ENCODE data around the gene HSPBAP1.
"Not testable (repeated sequence)": the region's sequence is repeated elsewhere in the genome, so short reads cannot be mapped to it uniquely, and the experiment has no call there.

The HSPBAP1 gene

DNA sequence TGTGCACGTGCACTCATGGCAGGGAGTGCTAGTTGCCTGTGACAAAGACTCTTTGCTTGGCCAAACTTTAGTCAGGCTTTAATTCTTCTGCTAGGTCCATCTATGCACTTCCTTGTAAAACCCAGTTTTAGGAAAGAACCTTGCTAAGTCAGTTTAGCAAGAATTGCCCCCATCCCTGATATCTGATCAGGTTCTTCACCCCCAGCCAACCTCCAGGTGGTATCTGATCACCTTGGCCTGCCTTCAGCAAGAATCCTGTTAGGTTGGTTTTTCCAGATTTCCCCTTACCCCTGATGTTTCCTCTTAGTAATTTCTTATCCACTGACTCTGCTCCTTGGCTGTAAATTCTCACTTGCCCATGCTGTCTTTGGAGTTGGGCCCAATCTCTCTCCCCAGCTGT is 8.4 kb downstream of the HSPBAP1 start:
- no peak for DNase-seq (ENCODE audit: low read depth in 3 of 3, low spot score in 1 of 3)

GRCh38 chr3:122784436-122784835 is 9.2 kb downstream of the HSPBAP1 start:
- no peak for DNase-seq (ENCODE audit: low read depth in 3 of 3, low spot score in 1 of 3)

- DNase-seq (ENCODE audit: low read depth in 3 of 3, low spot score in 1 of 3): no peak
These were observed 10.8 kb downstream of the HSPBAP1 start for GRCh38 chr3:122782804-122783203.

DNA sequence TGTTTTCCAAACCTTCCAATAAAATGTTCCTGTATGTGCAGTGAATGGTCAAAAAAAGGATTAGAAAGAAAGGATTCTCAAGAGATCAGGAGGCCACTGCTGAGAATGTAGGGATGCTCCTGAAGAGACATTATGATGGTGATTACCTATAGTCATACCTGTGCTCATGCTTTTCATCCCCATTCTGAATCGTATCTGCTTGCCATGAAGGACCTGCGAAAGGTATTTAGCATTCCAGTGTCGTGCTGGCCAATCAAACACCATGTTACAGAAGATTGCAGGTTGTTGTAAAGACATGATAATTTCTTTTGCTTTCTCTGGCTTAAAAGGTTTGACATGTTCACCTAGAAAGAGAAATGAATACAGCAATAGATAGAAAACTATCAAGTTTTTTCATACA is 16.1 kb downstream of the HSPBAP1 start:
- DNase-seq (ENCODE audit: low read depth in 3 of 3, low spot score in 1 of 3): no peak

- DNase-seq (ENCODE audit: low read depth in 3 of 3, low spot score in 1 of 3): no peak
These were observed 16.8 kb downstream of the HSPBAP1 start for GRCh38 chr3:122776675-122777468.

- no peak for DNase-seq (ENCODE audit: low read depth in 3 of 3, low spot score in 1 of 3)
These were observed 19.1 kb downstream of the HSPBAP1 start for GRCh38 chr3:122774564-122774963.

- DNase-seq (ENCODE audit: low read depth in 3 of 3, low spot score in 1 of 3): no peak
These were observed 19.6 kb downstream of the HSPBAP1 start for GRCh38 chr3:122773944-122774509.

GRCh38 chr3:122772827-122773226 is 20.8 kb downstream of the HSPBAP1 start:
- DNase-seq (ENCODE audit: low read depth in 3 of 3, low spot score in 1 of 3): no peak

GRCh38 chr3:122770521-122771202 is 23.0 kb downstream of the HSPBAP1 start:
- no peak for DNase-seq (ENCODE audit: low read depth in 3 of 3, low spot score in 1 of 3)

DNA sequence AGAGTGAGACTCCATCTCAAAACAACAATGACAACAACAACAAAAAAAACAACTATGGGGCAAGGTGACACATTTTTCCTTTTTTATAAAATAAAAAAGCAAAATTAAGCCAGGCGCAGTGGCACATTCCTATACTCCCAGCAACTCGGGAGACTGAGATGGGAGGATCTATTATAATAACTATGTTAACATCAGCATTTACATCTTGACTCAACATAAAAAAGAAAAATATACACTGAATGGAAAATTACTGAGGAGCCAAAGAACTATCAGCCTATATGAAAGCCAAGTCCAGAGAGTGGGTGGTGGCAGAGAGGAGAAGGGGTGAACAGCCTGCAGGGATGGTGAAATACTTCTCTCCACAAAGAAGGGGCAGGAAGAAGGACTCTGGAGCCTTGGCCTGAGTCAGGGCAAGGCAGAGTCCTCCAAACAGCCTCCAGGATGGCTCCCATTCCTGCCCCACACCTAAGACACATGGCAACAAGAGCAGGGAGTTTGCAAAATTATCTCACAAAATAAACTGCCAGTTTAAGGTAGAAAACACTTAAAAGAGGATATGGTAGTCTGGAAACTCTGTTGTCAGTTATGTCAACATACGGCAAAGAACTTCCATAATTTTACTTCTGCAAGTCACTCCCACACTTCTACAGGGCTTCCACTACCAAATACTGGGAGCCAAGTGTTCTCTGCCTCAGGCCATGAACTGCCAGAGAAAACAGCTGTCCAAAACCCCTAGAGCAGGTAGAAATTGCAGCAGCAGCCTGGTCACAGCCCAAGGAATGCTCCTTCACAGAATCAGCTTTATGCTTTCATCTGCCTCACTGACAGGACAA is 25.9 kb downstream of the HSPBAP1 start:
- no peak for DNase-seq (ENCODE audit: low read depth in 3 of 3, low spot score in 1 of 3)

DNA sequence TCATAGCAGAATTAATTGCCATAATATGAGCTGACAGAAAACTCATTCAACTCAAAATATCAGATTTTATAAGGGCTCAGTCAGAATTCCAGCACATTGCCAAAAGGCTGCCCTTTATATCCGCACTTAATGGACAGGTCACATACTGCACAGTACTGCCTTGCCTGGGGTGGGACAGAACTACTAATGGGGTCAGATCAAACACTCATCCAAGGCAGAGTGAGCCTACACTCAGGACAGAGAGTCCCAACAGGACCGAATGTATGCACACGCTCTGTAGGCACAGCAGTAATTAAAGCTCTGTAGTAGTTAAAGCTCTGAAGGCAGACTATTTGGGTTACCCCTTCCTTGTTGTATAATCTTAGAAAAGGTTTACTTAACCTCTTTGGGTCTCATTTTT is 27.2 kb downstream of the HSPBAP1 start:
- DNase-seq (ENCODE audit: low read depth in 3 of 3, low spot score in 1 of 3): no peak

GRCh38 chr3:122760453-122761271 is 33.0 kb downstream of the HSPBAP1 start:
- no peak for DNase-seq (ENCODE audit: low read depth in 3 of 3, low spot score in 1 of 3)

GRCh38 chr3:122758877-122759560 is 34.6 kb downstream of the HSPBAP1 start:
- no peak for DNase-seq (ENCODE audit: low read depth in 3 of 3, low spot score in 1 of 3)

DNA sequence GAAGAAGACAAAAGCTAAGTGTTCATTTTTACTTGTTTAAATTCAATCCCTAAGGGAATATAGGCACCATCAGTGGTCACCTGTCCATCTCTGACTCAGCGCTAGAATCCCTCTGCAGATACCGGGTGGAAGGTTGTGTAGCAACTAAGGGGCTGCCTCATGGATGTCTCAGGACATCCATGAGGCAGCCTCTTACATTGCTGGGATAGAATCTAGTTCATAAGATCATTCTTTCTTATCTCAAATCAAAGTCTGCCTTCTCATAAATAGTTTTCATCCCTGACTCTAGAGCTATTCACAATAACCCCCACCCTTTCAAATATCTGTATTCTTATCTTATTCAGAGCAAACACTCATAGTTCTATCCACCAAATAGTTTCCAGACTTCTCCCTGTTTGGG is 38.1 kb downstream of the HSPBAP1 start:
- no peak for DNase-seq (ENCODE audit: low read depth in 3 of 3, low spot score in 1 of 3)

- no peak for DNase-seq (ENCODE audit: low read depth in 3 of 3, low spot score in 1 of 3)
These were observed 38.7 kb downstream of the HSPBAP1 start for GRCh38 chr3:122754929-122755328.

DNA sequence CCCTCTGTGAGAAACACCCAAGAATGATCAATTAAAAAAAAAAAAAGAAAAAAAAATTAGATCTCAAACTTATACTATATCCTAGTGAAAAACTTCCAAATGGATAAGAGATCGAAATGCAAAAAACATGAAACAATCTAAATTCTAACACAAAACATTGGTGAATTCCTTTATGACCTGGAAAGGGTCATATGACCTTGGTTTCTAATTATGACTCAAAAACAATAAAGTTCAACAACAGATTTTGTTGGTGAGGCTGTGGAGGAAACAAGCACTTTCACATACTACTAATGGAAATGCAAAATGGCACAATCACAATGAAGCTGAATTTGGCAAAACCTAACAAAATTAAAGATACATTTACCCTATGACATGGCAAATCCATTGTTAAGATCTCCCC is 45.3 kb downstream of the HSPBAP1 start:
- no peak for DNase-seq (ENCODE audit: low read depth in 3 of 3, low spot score in 1 of 3)

- DNase-seq (ENCODE audit: low read depth in 3 of 3, low spot score in 1 of 3): not testable (repeated sequence)
These were observed 46.3 kb downstream of the HSPBAP1 start for GRCh38 chr3:122747295-122747694.

GRCh38 chr3:122745369-122746021 is 48.1 kb downstream of the HSPBAP1 start:
- DNase-seq (ENCODE audit: low read depth in 3 of 3, low spot score in 1 of 3): no peak

- DNase-seq (ENCODE audit: low read depth in 3 of 3, low spot score in 1 of 3): no peak
These were observed 50.0 kb downstream of the HSPBAP1 start for GRCh38 chr3:122743581-122744120.

All from stimulated activated CD4-positive, alpha-beta T cell treated with anti-CD3 and anti-CD28 coated beads, TNF-alpha, amount 100 ng/mL, for 1 hour (primary cell).